HG03565 (cell line): ENCODE data around the gene SAMSN1.
A peak's percentile ranks its signal among the peaks of the same experiment; 100 is the strongest.

Experiments used
- ATAC-seq: cut with Tn5 transposase; IDR thresholded peaks from one replicate; pipeline ENCODE4 v1.9.1; 2021; ENCODE audit warnings: mild to moderate bottlenecking, moderate library complexity; ENCODE audit not compliant: unreplicated experiment

Gene SAMSN1

DNA sequence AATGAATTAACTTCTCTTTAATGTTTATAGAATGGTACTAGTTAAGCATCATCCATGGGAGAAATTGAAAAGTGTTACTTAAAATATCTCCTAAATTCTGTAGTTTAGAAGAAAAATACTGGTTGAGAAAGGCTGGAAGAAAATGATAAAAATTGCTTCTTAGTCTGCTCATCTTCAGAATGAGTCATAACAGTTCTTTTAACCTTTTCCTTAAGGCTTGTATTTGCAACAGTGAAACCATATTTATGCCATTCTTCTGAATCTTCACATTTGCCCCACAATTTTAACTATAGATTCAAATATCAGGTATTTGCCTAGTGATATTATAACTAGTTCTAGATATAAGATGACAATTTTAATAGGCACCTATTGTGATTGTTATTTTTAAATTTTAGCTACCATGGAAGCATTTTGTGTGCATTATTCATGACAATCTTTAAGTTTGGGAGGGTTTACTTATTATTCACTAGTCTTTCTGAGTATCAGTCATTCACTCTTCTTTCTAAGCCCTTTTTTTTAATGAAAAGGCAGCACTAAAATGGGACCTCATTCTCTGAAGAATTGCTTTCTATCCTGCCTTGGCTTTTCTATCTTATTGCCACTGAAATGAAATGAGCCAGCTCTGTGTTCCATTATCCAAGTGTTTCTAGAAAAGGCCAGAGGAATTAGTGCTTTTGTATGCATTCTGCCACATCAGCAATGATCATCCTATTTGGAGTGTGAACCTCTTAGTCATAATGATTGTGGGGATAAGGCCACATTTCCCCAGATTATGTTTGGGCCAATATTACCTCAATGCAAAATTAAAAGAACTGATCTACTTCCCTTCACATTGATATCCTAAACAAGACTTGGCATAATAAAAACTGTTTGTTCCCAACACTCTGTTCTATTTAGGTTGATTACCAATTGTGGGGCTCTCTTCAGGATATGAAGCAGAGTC, 58.4 kb downstream of the SAMSN1 start:
- ATAC-seq = no peak

DNA sequence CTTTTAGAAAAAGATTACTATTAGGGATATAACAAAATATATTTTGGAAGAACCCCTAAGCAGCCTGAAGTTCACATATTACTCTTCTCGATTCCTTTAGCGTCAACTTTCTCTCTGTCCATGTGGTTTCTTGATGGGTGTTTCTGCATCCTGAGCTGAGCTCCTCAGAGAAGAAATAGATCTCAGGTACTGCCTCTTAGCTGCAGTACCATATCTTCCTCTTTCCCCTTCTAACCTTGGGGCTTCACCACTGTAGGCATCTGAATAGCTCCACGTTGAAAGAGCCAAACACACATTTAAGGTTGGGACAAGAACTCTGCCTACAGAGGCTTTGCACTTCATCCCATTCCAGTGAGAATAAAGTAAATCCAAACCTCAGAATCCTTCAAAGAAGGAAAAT, 59.2 kb downstream of the SAMSN1 start:
- no peak for ATAC-seq

DNA sequence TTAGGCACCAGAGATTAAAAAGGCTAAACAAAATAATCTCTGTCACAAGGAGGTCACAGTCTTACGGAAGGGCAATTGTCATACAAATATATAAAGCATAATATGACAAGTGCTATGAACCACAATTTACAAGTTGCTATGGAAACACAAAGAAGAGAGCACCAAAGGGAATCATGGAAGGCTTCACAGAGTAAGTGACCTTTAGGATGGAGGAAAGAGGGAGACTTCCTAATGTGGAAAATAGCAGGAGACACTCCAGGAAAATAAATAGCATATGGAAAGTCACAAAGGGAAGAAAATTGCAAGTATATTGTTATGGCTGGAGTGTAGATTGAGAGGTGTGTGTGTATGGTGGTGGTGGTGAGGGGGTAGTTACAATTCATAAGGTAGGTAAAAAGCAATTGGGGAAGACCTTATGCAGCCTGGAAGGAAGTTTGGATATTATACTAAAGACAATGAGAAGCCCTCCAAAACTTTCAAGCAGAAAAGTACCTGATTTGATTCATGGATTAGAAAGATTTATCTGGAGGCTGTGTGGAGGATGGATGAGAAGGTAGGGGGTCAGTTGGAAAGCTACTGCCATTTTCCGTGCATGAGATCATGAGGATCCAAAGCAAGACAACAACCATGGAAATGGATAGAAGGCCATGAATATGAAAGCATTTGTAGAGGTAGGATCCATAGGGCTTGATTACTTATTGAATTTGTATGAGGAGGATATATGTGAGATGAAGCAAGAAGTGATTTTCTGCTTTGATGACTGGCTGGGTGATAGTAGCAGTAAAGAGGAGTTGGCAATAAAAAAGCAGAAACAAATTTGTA, 61.7 kb downstream of the SAMSN1 start:
- ATAC-seq = no peak

DNA sequence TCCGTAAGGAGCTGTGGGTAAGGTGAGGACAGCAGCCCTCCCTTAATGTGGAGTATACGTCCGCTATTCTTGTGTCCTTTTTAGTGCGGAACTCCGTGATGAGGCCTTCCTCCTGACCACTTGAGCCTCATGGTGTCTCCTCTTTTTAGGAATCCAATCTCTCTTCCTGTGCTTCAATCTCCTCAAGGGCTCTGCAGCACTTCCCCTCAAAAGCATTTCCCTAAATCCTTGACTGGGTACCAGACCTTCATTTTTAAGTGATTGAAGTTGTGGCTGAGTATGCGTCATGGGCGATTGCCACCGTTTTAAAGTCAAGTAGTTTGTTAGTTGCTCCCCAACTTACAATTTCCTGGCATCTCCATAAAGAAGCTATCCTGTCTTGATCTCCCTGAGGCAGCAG, 62.8 kb downstream of the SAMSN1 start:
- ATAC-seq = no peak

DNA sequence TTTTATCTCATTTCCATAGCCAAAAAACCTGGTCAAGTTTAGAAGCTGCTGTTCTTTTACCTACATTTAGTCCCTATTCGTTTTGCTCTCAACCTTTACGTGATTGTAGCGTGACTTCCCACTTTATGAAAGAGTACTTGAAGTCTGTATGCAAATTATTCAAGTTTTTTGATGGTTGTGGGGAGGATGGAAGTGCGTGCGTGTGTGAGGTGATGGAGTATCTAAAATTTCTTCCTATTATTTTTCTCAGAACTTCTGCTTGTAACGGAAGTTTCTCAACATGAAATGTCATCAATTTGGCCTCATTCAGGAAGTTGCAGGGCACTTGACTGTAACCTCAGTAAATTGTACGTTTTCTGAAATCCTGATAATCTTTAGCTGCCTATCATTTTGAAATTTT, 64.0 kb downstream of the SAMSN1 start:
- peak; percentile 48 for ATAC-seq

DNA sequence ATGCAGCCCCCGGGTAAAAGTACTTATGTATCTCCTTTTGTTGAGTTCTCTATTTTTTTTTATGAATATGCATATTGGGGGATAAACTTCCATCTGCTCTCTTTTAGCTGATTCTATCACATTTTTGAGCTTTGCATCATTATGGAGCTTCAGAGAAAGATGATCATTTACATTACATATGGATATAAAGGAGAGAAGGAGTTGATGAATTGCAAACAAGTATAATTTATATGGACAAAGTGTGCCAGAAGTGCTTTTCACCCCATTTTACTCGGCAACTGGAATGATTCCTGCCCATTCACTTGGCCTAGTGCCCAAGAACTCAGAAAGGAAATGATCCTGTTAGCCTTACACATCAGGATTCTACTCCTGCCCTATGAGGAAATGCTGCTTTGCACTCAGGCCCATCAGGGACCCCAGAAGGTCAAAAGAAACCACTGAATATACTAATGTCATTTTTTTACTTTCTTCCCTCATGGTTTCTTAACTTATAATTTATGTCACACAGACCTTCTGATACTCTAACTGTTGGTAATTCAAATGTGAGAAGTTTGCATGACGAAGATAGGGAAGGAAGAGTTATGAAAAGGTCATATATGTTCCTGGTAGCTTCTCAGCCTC, 65.6 kb downstream of the SAMSN1 start:
- no peak for ATAC-seq

DNA sequence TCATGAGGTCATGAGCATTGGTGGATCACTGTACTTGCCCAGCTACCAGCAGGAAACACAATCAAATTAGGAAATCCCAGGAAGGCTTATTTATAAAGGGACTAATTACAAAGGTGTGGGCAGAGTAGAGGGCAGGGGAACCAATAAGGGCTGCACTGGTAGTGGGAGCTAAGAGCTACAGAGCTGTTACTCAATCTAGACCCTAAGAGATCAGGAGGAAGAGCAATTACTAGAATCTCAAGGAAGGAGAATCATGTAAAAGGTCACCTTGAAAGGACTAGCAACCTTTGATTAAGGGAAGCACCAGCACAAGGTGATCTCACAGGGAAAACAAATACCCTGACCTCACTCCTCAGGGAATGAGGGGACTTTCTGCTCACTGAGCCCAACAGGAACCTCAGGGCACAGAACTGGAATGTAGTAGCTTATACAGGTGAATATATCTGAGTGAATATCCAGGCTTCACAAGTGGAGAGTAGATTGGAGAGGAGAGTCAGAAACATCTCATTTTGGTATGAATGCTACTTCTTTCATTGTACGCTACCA, 66.8 kb downstream of the SAMSN1 start:
- no peak for ATAC-seq

DNA sequence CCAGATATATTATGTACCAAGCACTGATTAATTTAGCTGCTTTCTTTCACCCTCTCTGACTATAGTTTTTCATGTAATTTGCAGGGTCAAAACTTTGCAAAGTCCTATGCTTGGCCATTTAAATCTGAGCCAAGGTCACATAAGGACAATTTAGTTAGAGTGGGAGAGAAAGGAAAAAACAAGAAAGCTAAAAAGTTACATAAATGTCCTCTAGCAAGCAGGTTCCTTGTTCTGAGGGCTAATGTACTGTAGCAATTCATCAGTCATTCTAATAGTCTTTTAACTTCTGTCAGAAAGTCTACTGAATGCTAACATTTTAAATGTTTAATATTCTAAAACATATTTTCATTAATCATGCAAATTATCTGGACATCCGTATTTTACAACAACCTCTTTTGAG, 68.3 kb downstream of the SAMSN1 start:
- ATAC-seq = no peak

DNA sequence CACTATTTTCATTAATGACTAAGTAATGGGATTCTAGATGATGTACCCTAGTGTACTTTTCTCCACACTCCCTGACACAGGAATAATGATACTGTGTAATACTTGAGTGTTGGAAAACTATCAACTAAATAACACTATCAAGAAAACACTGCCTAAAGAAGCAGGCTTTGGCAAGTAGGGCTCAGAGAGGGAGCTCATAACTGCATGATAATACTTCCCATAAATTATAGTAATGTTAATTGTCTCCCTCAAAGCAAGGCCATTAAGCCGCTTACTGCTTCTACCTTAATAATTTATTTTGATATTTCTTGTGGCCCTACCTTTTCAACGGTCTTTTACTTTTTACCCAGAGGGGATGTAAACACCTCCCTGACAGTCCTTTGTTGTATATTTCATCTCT, 69.0 kb downstream of the SAMSN1 start:
- ATAC-seq = no peak

DNA sequence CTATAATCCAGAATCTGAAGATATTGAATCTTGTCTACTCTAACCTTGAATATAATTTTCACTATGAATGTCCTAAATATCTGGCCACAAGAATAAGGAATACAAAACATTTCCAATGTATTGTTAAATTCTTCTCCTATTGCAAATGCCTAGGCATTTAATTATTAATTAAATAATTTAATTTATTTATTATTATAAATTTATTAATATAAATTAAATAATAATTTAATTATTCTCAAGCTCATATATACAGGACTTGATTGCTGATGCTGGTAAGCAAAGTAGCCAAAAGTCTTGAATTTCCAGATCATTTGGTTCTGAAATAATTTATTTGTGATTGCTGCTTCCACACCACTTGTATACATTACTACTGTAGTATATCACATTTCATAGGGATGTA, 71.1 kb downstream of the SAMSN1 start:
- ATAC-seq = no peak

DNA sequence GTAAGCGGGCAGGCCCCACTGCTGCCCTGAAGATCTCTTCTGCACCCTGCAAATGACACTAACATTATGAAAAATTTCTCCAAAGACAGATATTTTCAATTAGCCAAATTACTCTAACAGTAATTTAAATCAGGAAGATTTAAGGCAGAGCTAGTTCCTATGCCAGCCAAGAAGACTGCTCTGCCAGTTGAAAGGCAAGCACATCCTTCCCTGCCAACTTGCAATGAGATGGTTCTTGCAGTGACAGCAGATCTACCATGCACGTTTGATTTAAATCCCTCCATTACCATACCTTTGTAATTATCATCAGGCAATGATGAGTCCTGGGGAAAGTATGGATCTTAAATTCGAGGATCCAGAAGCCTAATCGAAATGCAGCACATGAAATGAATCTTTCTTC, 76.5 kb downstream of the SAMSN1 start:
- ATAC-seq = no peak

DNA sequence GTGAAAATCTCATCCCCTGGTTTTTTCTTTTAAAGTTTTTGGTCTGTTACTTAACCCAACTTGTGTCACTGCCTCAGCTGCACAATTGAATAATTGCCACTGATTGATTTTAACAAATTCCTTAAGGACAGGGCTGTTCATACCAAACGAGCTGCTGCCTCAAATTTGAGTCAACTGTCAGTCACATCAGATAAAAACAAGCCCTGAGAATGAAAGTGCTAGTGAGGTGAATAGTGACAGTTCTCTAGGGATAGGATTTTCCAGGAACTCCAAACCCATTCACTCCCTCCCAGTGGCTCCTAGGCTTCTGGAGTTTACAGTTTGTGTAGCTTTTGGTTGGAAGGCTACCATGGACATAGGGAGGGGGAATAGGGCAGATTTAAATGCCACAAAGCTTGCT, 79.4 kb downstream of the SAMSN1 start:
- ATAC-seq = no peak

DNA sequence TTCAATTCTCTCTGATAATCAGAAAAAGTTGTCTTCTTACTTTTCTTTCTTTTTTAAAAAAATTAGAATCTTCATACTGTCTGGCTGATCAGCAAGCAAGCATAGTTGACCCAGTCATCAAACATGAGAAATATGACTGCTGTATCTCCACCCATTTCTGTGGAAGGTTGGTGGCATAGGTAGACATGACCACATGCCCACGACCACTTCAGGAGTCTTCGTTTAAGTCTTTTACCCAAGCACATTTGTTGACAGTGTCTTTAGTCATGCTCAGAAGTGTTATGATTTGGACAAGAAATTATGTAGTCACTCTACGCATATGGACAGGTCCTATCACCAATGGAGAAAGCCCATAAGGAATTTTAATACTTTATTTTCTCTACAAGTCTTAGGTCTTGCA, 88.4 kb downstream of the SAMSN1 start:
- no peak for ATAC-seq

DNA sequence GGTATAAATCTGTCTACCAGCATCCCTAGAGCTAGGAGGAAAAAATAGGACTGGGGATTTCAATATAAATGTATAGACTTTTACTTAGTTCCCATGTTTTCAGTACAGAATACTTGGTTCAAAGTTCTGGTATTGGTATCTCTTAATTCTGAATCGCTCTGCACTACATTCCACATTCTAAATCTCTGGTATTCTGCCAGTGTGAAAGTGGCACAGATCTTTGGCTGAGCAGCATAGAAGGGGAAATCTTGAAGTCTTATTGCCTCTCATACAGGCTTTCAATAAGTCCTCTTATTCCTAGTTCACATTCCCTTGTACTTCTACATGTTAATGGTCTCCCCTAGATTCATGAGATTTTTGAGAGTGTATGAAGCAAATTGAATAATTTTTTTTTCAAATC, 89.2 kb downstream of the SAMSN1 start:
- ATAC-seq = no peak

DNA sequence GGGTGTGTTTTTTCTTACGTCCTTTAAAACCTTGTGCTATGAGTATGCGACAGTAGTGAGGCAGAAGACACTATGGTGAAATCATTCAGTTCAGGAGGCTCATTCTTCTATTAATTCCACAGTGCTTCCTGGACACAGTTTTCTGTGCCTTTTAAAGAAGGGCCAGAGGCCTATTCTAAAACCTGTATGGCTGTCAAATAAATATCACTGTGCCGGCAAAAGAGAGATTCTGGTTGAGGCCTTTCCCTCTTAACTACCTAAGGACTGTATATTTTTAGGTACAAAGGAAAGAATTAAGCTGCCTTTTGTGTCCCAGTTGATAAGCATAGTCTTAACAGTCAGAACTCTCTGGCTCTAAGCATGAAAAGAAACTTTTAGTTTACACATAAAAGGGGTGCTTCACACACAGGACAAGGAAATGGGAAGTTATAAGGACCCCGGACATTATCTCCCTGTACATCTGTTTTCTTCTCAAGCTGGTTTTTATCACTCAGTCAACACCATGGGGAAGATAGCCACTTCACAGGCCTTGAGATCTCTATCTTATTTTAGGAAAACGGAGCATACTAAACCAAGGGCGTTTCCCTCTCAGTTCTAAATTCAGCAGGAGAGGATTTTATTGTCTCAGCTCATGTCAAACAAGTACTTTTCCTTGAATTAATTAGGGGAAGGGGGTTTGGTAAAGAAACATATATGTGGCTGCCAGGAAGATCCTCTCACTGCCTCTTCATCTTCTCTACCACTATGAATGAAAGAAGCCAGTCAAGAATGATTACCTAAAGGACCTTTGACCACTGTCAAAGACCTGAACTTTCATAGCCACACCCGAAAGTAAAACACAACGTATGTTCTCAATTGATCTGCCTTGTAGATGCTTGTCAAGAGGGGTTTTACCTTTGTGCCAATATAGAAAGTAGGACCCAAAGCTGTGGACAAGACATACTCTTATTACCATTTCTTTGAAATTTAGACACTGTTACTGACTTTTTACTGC, 91.8 kb downstream of the SAMSN1 start:
- peak; percentile 52 for ATAC-seq

DNA sequence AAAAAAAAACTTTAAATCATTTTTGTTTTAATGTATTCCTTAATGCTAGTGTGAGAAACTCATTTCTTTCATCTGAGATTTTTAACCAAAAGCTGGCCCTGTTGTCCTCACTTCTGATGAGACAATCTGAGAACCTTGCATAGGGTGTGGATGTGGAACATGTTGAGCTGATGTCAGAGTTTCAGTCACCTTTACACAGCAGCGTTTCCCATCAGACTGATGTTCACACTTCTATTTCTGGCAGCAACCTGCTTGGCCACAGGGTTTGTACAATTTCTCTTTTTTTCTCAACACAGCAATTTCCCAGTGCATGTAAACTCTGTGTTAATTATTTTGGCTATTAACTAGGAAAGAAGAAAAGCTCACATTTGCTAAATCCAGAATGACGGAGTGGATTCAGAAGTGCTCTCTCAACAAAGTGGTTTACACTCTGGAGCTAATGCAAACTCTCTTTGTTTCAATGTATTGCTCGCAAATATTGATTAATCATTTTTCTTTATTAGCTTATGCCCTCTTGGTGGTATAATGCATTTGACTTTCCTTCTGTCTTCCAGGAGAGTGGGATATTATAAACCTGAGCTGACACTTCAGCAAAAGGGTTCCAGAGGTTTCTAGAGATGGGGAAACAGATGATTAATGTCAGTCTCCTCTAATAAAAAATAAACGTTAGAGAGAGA, 92.6 kb downstream of the SAMSN1 start:
- ATAC-seq = peak; percentile 85

DNA sequence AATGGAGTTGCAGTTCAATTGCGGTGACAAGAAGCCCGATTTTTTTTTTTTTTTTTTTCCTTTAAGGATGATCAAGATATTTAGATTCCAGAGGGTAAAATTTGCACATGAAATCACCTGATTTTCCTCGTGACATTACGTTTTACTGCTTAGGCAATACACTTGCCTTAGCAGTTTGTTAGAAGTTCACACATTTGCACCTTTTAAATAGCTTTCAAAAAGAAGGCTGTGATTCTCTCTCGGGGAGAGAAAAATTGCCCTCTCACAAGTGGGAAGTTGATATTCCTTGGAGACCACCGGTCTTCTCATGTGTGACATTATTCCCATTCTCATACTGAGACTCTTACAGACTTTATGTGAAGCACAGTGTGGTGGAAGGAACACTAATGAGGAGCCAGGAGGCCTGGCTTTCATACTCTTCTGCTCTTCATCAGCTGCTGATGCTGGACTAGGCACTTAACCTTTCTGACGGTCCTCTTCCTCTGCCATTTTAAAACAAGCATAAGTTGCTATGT, 93.3 kb downstream of the SAMSN1 start:
- ATAC-seq = no peak

DNA sequence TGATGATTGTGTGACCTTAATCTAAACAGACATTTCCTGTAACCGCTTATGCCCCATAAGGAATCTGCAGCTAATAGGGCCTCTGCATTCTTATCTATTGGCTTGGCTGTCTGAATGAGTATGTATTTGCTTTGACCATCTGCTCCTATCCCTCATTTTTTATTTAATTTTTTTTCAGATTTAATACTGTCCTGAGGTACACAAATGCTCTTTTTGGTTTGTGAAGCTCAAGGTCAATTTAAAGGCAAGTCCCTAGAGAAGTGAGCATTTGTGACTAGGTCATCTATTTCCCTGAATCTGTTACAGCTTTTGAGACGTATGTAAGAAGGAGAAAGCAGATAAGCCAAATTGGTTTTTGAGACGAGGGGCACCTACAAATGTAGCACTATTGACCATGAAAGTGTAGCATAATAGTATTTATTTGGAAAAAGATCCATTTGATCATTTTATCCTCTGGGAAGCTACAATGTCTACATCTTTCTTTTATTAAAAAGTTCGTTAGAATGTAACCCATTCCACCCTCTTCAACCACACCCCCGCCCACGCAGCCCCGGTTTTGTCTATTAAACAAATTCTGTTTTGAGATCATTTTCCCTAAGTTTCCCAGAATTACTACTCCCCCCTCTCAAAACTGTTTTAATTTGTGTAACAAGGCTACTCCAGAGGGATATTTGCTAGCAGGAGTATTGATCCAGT, 93.9 kb downstream of the SAMSN1 start:
- ATAC-seq = no peak

DNA sequence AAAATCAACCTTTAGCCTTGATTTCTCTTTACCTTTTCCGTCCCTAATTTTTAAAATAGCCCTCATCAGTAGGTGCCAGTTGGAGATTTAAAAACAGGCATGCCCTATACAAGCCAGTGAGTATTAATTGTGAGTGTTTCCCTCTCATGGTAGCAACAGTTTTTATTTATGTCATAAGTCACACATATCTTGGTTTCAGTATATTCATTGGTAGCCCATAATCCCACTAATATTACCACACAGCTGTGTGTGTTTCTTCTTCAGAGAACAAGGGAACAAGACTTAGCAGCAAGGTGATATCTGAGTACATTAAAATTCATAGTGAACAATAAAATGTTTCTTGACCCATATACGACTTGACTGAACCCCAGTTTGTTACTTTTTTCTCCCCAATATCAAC, 94.6 kb downstream of the SAMSN1 start:
- ATAC-seq = no peak
